Hepatocyte (in vitro differentiated cells): Measurements from ENCODE around the gene DSN1.

ENCODE experiments used
- CTCF ChIP-seq: fragments of 200-600 bp; sonication (generic); IDR thresholded peaks from 2 replicates; pipeline ENCODE4 v1.5.1; 2016; ENCODE audit warnings: antibody characterized with exemption, mild to moderate bottlenecking; ENCODE audit not compliant: poor library complexity
- EZH2phosphoT487 ChIP-seq: fragments of 200-600 bp; sonication (generic); IDR thresholded peaks from one replicate; pipeline ENCODE4 v1.6.1; 2018; ENCODE audit warnings: antibody characterized with exemption, mild to moderate bottlenecking, low read depth, moderate library complexity; ENCODE audit not compliant: unreplicated experiment, severe bottlenecking

GRCh38 chr20:36794116-36794474 is 20.5 kb upstream of the DSN1 start:
- no peak for TF ChIP-seq CTCF
- TF ChIP-seq EZH2phosphoT487, result no peak
